Right cardiac atrium (tissue), 5 donors: ENCODE measurements around the gene UST. TPM values are rescaled to one million over a fixed set of nuclear protein-coding genes. Genes with fewer than 3 reads are reported as not detected.

Source experiments
- ATAC-seq, 2 donors: fragments of 200-7000 bp; cut with Tn5 transposase; one replicate each; pipeline versions ENCODE4 v1.8.0 to v1.9.1; 2020; ENCODE audit warnings: moderate library complexity in 2 of 2, mild to moderate bottlenecking in 1 of 2
- DNase-seq, 3 donors: peaks; one replicate each; pipeline ENCODE4 v3.0.0-alpha.2; 2020
- H3K27ac ChIP-seq: one replicate; pipeline ENCODE4 v1.5.1; 2013; ENCODE audit warnings: mild to moderate bottlenecking, low read length, control low read depth, moderate library complexity
- H3K27me3 ChIP-seq: one replicate; pipeline ENCODE4 v1.6.1; 2013; ENCODE audit not compliant: control insufficient read depth, insufficient read depth
- H3K4me1 ChIP-seq: one replicate; pipeline ENCODE4 v1.6.1; 2013; ENCODE audit warnings: low read length; ENCODE audit not compliant: control insufficient read depth, insufficient read depth
- H3K4me3 ChIP-seq: one replicate; pipeline ENCODE4 v1.5.1; 2013; ENCODE audit warnings: low read length, control low read depth
- H3K9me3 ChIP-seq: one replicate; pipeline ENCODE4 v1.6.1; 2013; ENCODE audit warnings: low read length; ENCODE audit not compliant: control insufficient read depth
- WGBS: extraction: QIAGEN DNeasy Blood & Tissue Kit; methylation state at CpG from one replicate; pipeline ENCODE4 v1.1.7; 2013; 5-methylcytosine and 5-hydroxymethylcytosine counted together
- intact Hi-C, 4 donors: fragments of 100-400 bp; cut with DNase I; formaldehyde crosslinking; loops; one replicate each; pipeline versions ENCODE4 v1.11.0 to v1.14.0; 2022 to 2023
- polyA plus RNA-seq: library from polyadenylated mRNA; stranded (reverse); fragments of 200-250 nt; gene quantifications from one replicate; pipeline ENCODE4 v1.2.3, GENCODE V29; 2013
- total RNA-seq, 4 donors: library from RNA; stranded (reverse); fragmentation: NEBNext Ultra II Directional; extraction: Animal tissue kit (Norgen Biotek cat#: 25700); gene quantifications; one replicate each; pipeline ENCODE4 v1.2.1, GENCODE V29; 2021
- donor health status: healthy with polysubstance abuse.
- donor health status: DM: no; HTN: yes; CAD: no.
- donor health status: DM: no; HTN: no; CAD: no.
- donor health status: DM: no; HTN: yes; CAD: no; lungs with severe emphysema.
- donor health status: DM: yes; HTN: yes; CAD: no.

Gene UST
- total and polyA plus RNA-seq, 5 donors, result 4.4 to 5.9 (median 5.1) TPM

DNA sequence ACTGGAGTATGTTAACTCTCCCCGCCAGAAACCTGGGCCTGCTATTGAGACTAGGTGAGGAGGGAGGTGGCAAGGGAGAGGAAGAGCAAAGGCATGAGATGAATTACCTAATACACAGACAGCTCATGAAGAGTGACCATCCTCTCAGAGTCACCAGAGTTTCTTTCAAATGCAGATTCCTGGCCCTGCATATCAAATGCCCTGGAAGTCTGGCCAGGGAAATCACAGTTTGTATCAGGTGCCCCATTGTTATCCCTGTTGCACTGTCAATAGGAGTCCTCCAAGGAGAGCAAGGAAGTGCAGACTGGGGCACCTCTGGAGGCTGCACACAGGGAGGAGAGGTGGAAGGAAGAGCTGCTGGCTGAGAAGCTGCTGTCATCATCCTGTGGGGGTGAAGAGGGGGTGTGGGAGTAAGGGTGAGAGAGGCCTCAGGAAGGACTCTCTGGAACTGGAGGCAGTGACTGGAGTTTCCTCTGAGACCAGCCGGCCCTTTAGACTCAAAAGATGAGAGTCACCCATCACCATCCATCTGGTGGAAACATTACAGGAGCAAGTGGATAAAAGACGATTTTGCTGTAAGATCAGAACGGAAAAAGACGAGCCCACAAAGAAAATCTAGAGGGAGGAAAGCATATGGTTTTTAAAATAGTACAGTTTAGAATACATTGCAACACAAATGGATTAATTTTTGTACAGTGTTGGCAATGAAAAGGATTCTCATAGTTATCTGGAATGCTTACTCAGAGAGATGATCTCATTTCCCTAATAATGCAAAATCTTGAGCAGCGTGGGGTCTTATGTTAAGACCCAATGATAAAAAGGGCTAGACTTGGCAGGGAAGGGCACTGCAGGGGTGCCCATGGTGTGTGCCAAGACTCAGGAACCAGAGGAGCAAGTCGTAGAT, 268.1 kb downstream of the UST start:
- H3K4me3 ChIP-seq, result no peak overlapping the region
- peaks cover 4% of the 10 kb centered on the region for H3K4me1 ChIP-seq
- 45% methylated on average over 7 of the region's 7 CpGs for WGBS
- H3K27ac ChIP-seq, result no peak overlapping the region
- H3K9me3 ChIP-seq, result no peaks in the 10 kb centered on the region
- no peaks in the 10 kb centered on the region for H3K27me3 ChIP-seq
- intact Hi-C loops, result no loop called here
- peak in 1 of 3 donors; percentile 39 for DNase-seq
- peak in 1 of 2 donors; percentile 16 for ATAC-seq

DNA sequence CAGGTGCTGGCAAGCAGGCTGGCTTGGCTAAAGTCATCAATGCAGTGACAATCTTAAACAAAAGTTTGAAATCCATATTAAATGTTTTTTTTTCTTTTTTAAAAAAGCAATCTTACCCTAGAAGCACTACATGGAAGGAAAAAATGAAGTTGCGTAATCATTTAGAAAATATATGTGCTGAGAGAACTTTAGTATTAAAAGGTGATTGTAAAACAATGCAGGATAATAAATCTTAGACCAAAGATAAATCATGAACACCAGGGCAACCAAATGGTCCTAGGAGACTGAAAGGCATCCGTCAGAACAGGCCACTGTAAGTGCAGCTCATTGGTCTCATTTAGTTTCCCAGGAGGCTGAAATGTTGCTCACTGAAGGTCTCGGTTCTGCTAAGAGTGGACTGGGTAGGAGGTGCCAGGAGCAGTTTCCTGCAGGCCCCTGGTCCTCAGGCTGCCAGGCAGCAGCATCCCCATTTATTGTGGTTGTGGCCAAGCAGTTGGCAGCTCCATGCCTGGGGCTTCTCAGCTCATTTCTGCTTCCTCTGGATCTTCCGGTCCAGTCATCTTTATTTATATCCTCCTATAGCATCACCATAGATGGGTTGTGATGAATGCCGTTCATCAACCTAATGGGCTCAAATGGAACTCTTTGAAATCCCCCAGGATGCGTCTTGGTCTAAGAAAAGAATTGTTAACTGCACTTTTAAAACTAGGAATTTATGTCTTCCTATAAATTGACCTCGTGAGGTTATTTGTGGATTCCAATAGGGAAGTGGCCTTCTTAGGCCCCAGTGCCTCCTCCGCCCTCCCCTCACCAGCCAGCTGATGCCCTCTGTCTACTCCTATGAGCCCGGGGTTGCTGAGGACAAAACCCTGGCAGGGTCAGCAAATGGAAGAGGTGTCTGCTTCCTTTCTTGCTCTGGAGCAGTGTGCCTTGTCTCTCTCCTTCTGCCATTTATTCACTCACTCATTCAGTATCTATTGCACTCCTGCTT, 269.0 kb downstream of the UST start:
- ATAC-seq, result no peak

DNA sequence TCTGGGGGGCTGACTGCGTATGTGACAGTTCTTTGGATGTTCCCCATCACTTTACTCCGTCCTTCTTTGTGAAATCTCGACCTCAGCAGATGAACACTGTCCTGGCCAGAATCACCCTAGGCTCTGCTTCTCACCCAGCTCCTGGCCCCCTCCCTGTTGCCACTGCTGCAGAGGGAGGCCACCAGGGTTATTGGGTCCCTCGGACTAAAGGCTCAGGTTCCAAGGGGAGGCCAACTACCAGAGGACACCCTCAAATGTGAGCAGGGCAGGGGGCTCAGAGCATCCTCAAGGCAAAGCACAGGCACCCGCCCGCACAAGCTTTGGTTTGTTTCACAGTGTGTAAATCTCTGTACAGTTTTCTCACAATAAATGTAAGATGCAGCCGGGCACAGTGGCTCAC, 269.9 kb downstream of the UST start:
- H3K27me3 ChIP-seq, result no peaks in the 10 kb centered on the region
- peaks cover 4% of the 10 kb centered on the region for H3K4me1 ChIP-seq
- intact Hi-C loops, result no loop called here
- DNase-seq, result no peak
- no peak overlapping the region for H3K27ac ChIP-seq
- 96% methylated on average over 7 of the region's 7 CpGs for WGBS
- no peak overlapping the region for H3K4me3 ChIP-seq
- no peak for ATAC-seq
- H3K9me3 ChIP-seq, result no peaks in the 10 kb centered on the region

More for the DNA sequence above, 269.0 kb downstream of the UST start:
- no peaks in the 10 kb centered on the region for H3K9me3 ChIP-seq
- H3K27me3 ChIP-seq, result no peaks in the 10 kb centered on the region
- H3K4me1 ChIP-seq, result peaks cover 4% of the 10 kb centered on the region
- intact Hi-C loops, result no loop called here
- H3K27ac ChIP-seq, result no peak overlapping the region
- no peak overlapping the region for H3K4me3 ChIP-seq
- no peak for DNase-seq
- WGBS, result 77% methylated on average over 9 of the region's 9 CpGs

DNA sequence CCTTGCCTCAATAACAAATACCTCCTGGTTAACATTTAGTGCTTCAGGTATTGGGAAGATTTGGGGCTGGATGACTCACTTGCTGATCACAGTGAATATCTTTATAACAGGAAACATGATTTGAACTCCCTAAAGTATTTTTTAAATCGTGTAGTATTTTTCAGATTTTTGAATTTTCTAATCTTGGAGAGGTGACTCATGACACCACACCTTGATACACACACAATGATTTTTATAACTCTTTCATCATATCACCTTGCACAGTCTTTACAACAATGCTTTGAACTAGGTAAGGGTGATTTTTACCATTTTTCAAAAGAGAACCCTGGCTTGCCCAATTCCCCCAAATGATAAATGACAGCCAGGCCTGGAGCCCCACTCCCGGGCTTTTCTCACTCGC, 273.5 kb downstream of the UST start:
- intact Hi-C loops, result no loop called here
- H3K27me3 ChIP-seq, result no peaks in the 10 kb centered on the region
- ATAC-seq (no peak), DNase-seq (no peak)
- WGBS, result 86% methylated on average over 3 of the region's 3 CpGs
- no peak overlapping the region for H3K4me3 ChIP-seq
- no peaks in the 10 kb centered on the region for H3K4me1 ChIP-seq
- no peaks in the 10 kb centered on the region for H3K9me3 ChIP-seq
- H3K27ac ChIP-seq, result no peak overlapping the region

DNA sequence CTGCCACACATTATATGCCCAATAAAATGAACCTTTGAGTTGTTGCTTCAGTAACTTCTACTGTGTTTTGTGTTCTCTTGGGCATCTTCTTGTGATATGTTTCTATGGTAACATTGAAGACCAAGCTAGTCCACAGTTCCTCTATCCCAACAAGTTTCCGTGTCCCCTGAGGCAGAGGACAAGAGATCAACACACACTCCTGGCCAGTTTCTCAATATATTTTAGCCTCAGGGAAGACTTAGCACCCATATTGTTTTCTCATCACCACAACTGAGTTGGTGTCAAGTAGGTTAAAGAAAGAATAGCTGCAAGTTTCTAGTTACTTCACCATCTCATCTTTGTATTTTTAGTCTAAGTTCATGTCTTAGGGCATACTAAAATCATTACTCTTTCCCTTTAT, 277.5 kb downstream of the UST start:
- intact Hi-C loops, result no loop called here
- no peak for ATAC-seq
- 84% methylated on average over 1 of the region's 1 CpG for WGBS

DNA sequence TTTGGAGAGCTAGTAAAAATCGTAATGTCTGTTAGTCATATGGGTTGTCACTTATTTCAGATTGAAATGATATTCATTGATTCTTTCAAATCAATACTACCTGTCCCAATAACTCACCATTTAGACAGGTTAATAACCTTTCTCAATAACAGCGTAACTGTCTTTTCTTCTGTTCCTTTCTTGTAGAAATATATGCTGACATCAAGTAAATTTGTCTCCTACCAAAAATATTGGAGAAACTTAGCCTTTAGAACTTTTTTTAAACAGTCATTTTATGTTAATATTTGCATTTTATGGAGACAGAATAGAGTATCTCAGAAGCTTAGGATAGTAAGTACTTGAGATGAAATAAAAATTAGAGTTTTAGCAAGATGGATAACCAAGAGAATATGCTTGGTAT, 278.2 kb downstream of the UST start:
- Histone ChIP-seq H3K4me3 (no peak overlapping the region), H3K27me3 (no peaks in the 10 kb centered on the region), H3K4me1 (no peaks in the 10 kb centered on the region), H3K9me3 (no peaks in the 10 kb centered on the region), H3K27ac (no peak overlapping the region)
- no peak for DNase-seq
- no peak for ATAC-seq
- 88% methylated on average over 2 of the region's 2 CpGs for WGBS
- intact Hi-C loops, result loop anchor here in 2 of 4 donors (5.0 kb wide), 2 partner anchors 407 to 492 kb away; no protein-coding TSS in a partner anchor

More for the DNA sequence above, 277.5 kb downstream of the UST start:
- Histone ChIP-seq H3K27me3 (no peaks in the 10 kb centered on the region), H3K9me3 (no peaks in the 10 kb centered on the region), H3K4me3 (no peak overlapping the region), H3K4me1 (no peaks in the 10 kb centered on the region), H3K27ac (no peak overlapping the region)
- no peak for DNase-seq

DNA sequence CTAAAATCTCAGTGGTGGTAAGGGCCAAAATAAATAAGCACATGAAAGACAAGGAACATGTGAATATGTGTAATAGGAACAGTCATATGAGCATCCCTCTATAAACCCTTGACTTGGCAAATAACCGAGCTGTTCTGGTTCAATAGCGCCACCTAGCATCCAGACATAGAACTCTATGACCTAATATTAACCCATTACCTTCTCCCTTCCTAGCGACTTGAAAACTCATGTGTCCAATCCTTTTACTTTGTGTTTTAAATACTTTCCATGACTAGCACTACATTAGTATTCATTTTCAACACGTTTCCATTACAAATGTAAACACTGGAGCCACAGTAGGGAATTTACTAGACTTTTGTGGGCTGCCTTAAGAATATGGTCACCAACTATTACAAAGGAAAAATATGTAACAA, 279.7 kb downstream of the UST start:
- Histone ChIP-seq H3K27ac (no peak overlapping the region), H3K9me3 (no peaks in the 10 kb centered on the region), H3K4me1 (no peaks in the 10 kb centered on the region), H3K27me3 (no peaks in the 10 kb centered on the region), H3K4me3 (no peak overlapping the region)
- intact Hi-C loops, result loop anchor here in 2 of 4 donors (5.0 kb wide), 2 partner anchors 406 to 491 kb away; no protein-coding TSS in a partner anchor
- ATAC-seq, result peak in 1 of 2 donors; percentile 50
- no peak for DNase-seq
- WGBS, result 51% methylated on average over 4 of the region's 4 CpGs

DNA sequence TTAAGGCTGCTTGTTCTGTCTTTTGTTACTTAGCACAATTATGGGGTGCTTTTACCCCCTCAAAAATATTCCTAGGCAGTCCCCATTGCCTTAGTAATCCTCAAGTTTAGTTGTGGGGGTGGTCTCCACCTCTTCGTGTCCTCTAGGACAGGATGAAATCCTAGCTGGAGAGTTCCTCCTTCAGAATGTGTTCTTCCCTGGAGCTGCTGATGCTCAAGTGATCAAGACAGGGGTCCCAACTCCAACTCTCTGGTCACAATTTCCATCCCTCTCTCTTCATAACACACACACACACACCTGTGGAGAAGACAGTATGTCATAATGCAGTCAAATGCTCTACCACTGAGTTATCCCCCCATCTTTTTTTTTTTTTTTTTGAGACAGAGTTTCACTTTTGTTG, 280.7 kb downstream of the UST start:
- no peaks in the 10 kb centered on the region for H3K27me3 ChIP-seq
- H3K4me3 ChIP-seq, result no peak overlapping the region
- DNase-seq (no peak), ATAC-seq (no peak)
- no peak overlapping the region for H3K27ac ChIP-seq
- intact Hi-C loops, result loop anchor here in 2 of 4 donors (5.0 kb wide), 2 partner anchors 405 to 490 kb away; no protein-coding TSS in a partner anchor
- WGBS, result 89% methylated on average over 1 of the region's 1 CpG
- H3K4me1 ChIP-seq, result no peaks in the 10 kb centered on the region
- H3K9me3 ChIP-seq, result no peaks in the 10 kb centered on the region

DNA sequence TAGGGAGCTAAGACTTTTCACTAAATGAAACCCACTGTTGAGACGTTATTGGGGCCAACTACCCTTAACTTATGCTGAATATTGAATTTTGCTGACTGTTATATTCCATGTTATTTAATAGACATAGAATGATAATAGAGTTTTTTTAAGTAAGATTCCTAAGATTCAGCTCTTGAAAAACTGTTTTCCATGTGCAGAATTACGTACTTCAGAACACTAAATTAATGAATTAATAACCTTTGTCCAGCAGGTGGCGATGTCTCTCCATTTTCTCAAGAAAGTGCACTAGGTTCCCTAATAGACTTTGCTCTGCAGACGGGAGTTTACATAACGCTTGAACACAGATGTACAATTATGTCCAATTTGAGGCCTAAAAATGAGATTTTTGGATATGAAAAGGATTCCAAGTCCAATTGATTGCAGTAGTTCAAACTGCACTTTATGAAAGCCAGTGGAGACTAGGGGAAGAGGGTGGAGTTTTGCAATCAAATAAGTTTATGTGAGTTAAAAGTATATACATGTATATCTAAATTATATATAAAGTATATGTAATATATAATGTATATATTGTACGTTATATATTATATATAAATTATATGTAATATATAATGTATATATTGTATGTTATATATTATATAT, 282.1 kb downstream of the UST start:
- WGBS, result 11% methylated on average over 6 of the region's 6 CpGs
- H3K9me3 ChIP-seq, result no peaks in the 10 kb centered on the region
- ATAC-seq, result peak; percentile 71 to 80
- no peak overlapping the region for H3K27ac ChIP-seq
- H3K4me3 ChIP-seq, result no peak overlapping the region
- no peak for DNase-seq
- intact Hi-C loops, result loop anchor here in 2 of 4 donors (5.0 kb wide), 2 partner anchors 403 to 488 kb away; no protein-coding TSS in a partner anchor
- H3K27me3 ChIP-seq, result no peaks in the 10 kb centered on the region
- H3K4me1 ChIP-seq, result no peaks in the 10 kb centered on the region

DNA sequence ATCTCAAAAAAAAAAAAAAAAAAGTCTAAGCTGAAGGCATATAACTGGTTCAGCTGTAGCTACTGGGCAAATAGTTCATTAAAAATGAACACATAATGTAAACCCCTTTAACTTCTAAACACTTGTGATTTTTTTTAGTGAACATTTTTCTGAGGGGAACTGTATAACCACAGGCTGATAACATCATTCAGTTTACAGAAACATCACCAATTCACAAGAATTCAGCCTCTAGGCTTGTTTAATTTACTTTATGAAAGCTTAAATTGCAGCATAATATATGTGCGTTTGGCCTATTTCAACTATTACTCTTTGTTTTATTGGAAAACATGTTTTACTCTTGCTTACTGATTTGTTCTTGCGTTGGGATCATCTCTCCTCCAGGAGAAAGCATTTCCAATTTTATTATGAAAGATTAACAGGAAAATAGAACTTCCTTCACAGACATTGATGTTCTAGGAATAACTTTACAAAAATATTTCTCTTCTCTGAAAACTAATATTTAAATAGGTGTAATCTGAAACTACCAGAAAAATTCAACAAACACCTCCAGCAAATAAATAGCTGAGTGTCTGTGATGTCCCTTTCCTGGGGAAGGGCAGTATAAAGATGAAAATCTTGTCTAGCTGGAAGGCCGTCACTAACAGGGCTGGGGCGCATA, 284.5 kb downstream of the UST start:
- Histone ChIP-seq H3K4me3 (no peak overlapping the region), H3K27ac (no peak overlapping the region), H3K4me1 (no peaks in the 10 kb centered on the region), H3K9me3 (no peaks in the 10 kb centered on the region), H3K27me3 (no peaks in the 10 kb centered on the region)
- 89% methylated on average over 4 of the region's 4 CpGs for WGBS
- intact Hi-C loops, result loop anchor here (5.0 to 10.0 kb wide), 3 partner anchors 396 to 483 kb away; no protein-coding TSS in a partner anchor
- no peak for ATAC-seq
- no peak for DNase-seq
